AG09319 (cell line): ENCODE data around the gene MBD3L2.

ENCODE experiments used
- DNase-seq: peaks from one replicate; pipeline ENCODE4 v3.0.0-alpha.2; 2010; ENCODE audit warnings: low read depth; ENCODE audit errors: extremely low read depth
- TF ChIP-seq, protein P1 (sequence below): IDR thresholded peaks from 2 replicates; pipeline ENCODE4 v1.5.1; 2011; ENCODE audit warnings: low read depth, mild to moderate bottlenecking, inconsistent platforms, low read length, moderate library complexity

The MBD3L2 gene

DNA sequence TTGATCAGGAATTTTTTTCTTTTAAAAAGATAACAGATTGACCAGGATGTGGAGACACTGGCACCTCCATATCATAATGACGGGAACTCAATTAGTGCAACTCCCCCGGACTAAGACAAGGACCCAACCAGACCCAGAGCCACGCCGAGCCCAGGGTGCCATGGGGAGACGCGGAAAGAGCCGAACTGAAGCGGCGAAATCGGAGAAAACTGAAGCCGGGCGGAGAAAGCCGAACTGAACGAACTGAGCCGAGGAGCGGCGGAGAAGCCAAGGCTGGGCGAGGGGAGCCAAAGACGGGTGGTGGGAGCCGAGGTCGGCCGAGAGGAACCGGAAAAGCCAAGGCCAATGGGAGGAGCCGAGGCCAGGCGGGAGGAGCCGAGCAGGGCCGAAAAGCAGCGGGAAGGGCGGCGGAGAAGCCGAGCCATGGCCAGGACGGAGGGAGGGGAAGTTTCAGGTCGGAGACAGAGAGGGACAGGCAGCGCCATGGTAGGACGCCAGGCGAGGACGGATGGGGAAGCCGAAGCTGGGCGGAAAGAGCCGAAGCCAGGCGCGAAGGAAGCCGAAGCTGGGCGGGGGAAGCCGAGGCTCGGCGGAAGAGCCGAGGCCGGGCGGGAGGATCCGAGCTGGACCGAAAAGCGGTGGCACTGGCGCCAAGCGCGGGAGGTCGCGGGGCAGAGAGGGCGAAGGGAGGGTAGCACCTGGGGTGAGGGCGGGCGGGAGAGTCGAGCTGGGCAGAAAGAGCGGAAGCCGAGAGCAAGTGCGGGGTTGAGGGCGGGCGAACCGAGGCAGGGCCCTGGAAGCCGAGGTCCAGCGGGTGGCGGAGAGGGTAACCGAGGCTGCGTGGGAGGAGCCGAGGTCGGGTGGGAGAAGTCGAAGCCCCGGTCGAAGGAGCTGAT, 49.8 kb downstream of the MBD3L2 start:
- TF ChIP-seq, protein P1, sequence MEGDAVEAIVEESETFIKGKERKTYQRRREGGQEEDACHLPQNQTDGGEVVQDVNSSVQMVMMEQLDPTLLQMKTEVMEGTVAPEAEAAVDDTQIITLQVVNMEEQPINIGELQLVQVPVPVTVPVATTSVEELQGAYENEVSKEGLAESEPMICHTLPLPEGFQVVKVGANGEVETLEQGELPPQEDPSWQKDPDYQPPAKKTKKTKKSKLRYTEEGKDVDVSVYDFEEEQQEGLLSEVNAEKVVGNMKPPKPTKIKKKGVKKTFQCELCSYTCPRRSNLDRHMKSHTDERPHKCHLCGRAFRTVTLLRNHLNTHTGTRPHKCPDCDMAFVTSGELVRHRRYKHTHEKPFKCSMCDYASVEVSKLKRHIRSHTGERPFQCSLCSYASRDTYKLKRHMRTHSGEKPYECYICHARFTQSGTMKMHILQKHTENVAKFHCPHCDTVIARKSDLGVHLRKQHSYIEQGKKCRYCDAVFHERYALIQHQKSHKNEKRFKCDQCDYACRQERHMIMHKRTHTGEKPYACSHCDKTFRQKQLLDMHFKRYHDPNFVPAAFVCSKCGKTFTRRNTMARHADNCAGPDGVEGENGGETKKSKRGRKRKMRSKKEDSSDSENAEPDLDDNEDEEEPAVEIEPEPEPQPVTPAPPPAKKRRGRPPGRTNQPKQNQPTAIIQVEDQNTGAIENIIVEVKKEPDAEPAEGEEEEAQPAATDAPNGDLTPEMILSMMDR, result no peak
- DNase-seq, result peak; percentile 73

DNA sequence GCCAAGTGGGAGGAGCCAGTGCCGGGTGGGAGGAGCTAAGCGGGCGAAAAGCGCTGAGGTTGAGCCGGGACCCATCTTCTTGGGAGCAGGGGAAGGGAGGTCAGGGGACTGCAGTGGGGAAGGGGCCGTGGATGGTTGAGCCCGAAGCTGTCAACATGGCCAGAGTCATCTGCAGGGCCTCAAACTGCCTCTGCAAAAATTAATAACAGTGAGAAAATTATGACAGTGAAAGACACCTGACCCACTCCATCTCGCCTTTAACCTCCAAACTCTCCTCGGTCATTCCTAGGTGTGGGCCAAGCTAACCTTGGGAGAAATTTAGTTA, 50.4 kb downstream of the MBD3L2 start:
- TF ChIP-seq, protein P1, result no peak
- DNase-seq, result no peak
